HEK293 (cell line): Measurements from ENCODE around the gene GRIPAP1.
A peak's percentile ranks its signal among the peaks of the same experiment; 100 is the strongest.

Source experiments
- GLI4 ChIP-seq: fragments of 450-650 bp; formaldehyde crosslinking; IDR thresholded peaks from 2 replicates; pipeline ENCODE4 v1.5.1; 2016; ENCODE audit warnings: missing biosample characterization, missing genetic modification characterization
- GLIS1 ChIP-seq: fragments of 450-650 bp; formaldehyde crosslinking; IDR thresholded peaks from 2 replicates; pipeline ENCODE4 v1.5.1; 2016; ENCODE audit warnings: missing biosample characterization, missing genetic modification characterization
- GLIS2 ChIP-seq: fragments of 450-650 bp; formaldehyde crosslinking; IDR thresholded peaks from 2 replicates; pipeline ENCODE4 v1.5.1; 2016; ENCODE audit warnings: missing biosample characterization, missing genetic modification characterization
- HOXC10 ChIP-seq: sonication (generic); formaldehyde crosslinking; IDR thresholded peaks from 2 replicates; pipeline ENCODE4 v1.8.1; 2023; ENCODE audit warnings: mild to moderate bottlenecking, missing genetic modification reagents
- KLF10 ChIP-seq: fragments of 450-650 bp; IDR thresholded peaks from 2 replicates; pipeline ENCODE4 v1.5.1; 2018; ENCODE audit warnings: missing biosample characterization, mild to moderate bottlenecking, missing genetic modification characterization
- KLF17 ChIP-seq: fragments of 450-650 bp; formaldehyde crosslinking; IDR thresholded peaks from 2 replicates; pipeline ENCODE4 v1.5.1; 2016; ENCODE audit warnings: missing biosample characterization, missing genetic modification characterization
- OSR2 ChIP-seq: fragments of 450-650 bp; formaldehyde crosslinking; IDR thresholded peaks from 2 replicates; pipeline ENCODE4 v1.5.1; 2016; ENCODE audit warnings: missing biosample characterization, missing genetic modification characterization
- PRDM1 ChIP-seq: fragments of 450-650 bp; formaldehyde crosslinking; IDR thresholded peaks from 2 replicates; pipeline ENCODE4; 2016; ENCODE audit warnings: missing biosample characterization, missing genetic modification characterization
- SCRT1 ChIP-seq: fragments of 450-650 bp; formaldehyde crosslinking; IDR thresholded peaks from 2 replicates; pipeline ENCODE4 v1.5.1; 2016; ENCODE audit warnings: missing biosample characterization, missing genetic modification characterization, borderline replicate concordance
- SP2 ChIP-seq: fragments of 450-650 bp; formaldehyde crosslinking; IDR thresholded peaks from 2 replicates; pipeline ENCODE4 v1.5.1; 2016; ENCODE audit warnings: missing biosample characterization, missing genetic modification characterization
- SP3 ChIP-seq: fragments of 450-650 bp; formaldehyde crosslinking; IDR thresholded peaks from 2 replicates; pipeline ENCODE4 v1.5.1; 2016; ENCODE audit warnings: missing biosample characterization, missing genetic modification characterization
- WT1 ChIP-seq: fragments of 450-650 bp; formaldehyde crosslinking; IDR thresholded peaks from 2 replicates; pipeline ENCODE4 v1.5.1; 2016; ENCODE audit warnings: missing biosample characterization, missing genetic modification characterization
- ZBTB48 ChIP-seq: fragments of 450-650 bp; formaldehyde crosslinking; IDR thresholded peaks from 2 replicates; pipeline ENCODE4 v1.5.1; 2016; ENCODE audit warnings: missing biosample characterization, missing genetic modification characterization
- ZFHX2 ChIP-seq: fragments of 450-650 bp; formaldehyde crosslinking; conservative IDR thresholded peaks from 2 replicates; pipeline ENCODE4 v1.5.1; 2016; ENCODE audit warnings: missing biosample characterization, missing genetic modification characterization
- ZFP3 ChIP-seq: fragments of 450-650 bp; formaldehyde crosslinking; IDR thresholded peaks from 2 replicates; pipeline ENCODE4 v1.5.1; 2016; ENCODE audit warnings: low read depth, missing biosample characterization, missing genetic modification characterization
- ZNF112 ChIP-seq: fragments of 450-650 bp; formaldehyde crosslinking; IDR thresholded peaks from 2 replicates; pipeline ENCODE4 v1.5.0; 2017; ENCODE audit warnings: missing biosample characterization, missing genetic modification characterization
- ZNF146 ChIP-seq: fragments of 450-650 bp; formaldehyde crosslinking; IDR thresholded peaks from 2 replicates; pipeline ENCODE4 v1.5.1; 2016; ENCODE audit warnings: missing biosample characterization, missing genetic modification characterization
- ZNF23 ChIP-seq: fragments of 450-650 bp; formaldehyde crosslinking; IDR thresholded peaks from 2 replicates; pipeline ENCODE4 v1.5.1; 2016; ENCODE audit warnings: missing biosample characterization, missing genetic modification characterization, borderline replicate concordance
- ZNF335 ChIP-seq: fragments of 450-650 bp; formaldehyde crosslinking; conservative IDR thresholded peaks from 2 replicates; pipeline ENCODE4 v1.5.1; 2016; ENCODE audit warnings: missing biosample characterization, missing genetic modification characterization
- ZNF37A ChIP-seq: fragments of 450-650 bp; IDR thresholded peaks from 2 replicates; pipeline ENCODE4 v1.5.1; 2018; ENCODE audit warnings: missing biosample characterization, missing genetic modification characterization
- ZNF394 ChIP-seq: fragments of 450-650 bp; formaldehyde crosslinking; IDR thresholded peaks from 2 replicates; pipeline ENCODE4 v1.5.1; 2016; ENCODE audit warnings: missing biosample characterization, missing genetic modification characterization, mild to moderate bottlenecking, moderate library complexity, borderline replicate concordance
- ZNF433 ChIP-seq: fragments of 450-650 bp; formaldehyde crosslinking; IDR thresholded peaks from 2 replicates; pipeline ENCODE4 v1.5.1; 2016; ENCODE audit warnings: missing biosample characterization, missing genetic modification characterization, low read depth
- ZNF501 ChIP-seq: fragments of 450-650 bp; formaldehyde crosslinking; IDR thresholded peaks from 2 replicates; pipeline ENCODE4 v1.5.1; 2016; ENCODE audit warnings: missing biosample characterization, missing genetic modification characterization
- ZNF561 ChIP-seq: fragments of 450-650 bp; IDR thresholded peaks from 2 replicates; pipeline ENCODE4 v1.5.1; 2018; ENCODE audit warnings: missing biosample characterization, missing genetic modification characterization, borderline replicate concordance
- ZNF624 ChIP-seq: fragments of 450-650 bp; formaldehyde crosslinking; IDR thresholded peaks from 2 replicates; pipeline ENCODE4 v1.5.1; 2017; ENCODE audit warnings: missing biosample characterization, missing genetic modification characterization
- ZNF677 ChIP-seq: fragments of 450-650 bp; IDR thresholded peaks from 2 replicates; pipeline ENCODE4 v1.5.0; 2018; ENCODE audit warnings: missing biosample characterization, mild to moderate bottlenecking, missing genetic modification characterization, moderate library complexity
- ZNF692 ChIP-seq: fragments of 450-650 bp; formaldehyde crosslinking; IDR thresholded peaks from 2 replicates; pipeline ENCODE4 v1.5.1; 2016; ENCODE audit warnings: missing biosample characterization, missing genetic modification characterization
- ZNF701 ChIP-seq: fragments of 450-650 bp; formaldehyde crosslinking; IDR thresholded peaks from 2 replicates; pipeline ENCODE4 v1.5.1; 2016; ENCODE audit warnings: missing biosample characterization, missing genetic modification characterization
- ZXDB ChIP-seq: fragments of 450-650 bp; formaldehyde crosslinking; IDR thresholded peaks from 2 replicates; pipeline ENCODE4 v1.5.1; 2016; ENCODE audit warnings: missing biosample characterization, missing genetic modification characterization
- TF ChIP-seq, protein P1 (sequence below): fragments of 450-650 bp; formaldehyde crosslinking; IDR thresholded peaks from 2 replicates; pipeline ENCODE4 v1.5.1; 2017; ENCODE audit warnings: missing biosample characterization, missing genetic modification characterization
- TF ChIP-seq, protein P2 (sequence below): fragments of 450-650 bp; formaldehyde crosslinking; IDR thresholded peaks from 2 replicates; pipeline ENCODE4 v1.5.1; 2017; ENCODE audit warnings: missing biosample characterization, missing genetic modification characterization
- TF ChIP-seq, protein P3 (sequence below): fragments of 450-650 bp; formaldehyde crosslinking; IDR thresholded peaks from 2 replicates; pipeline ENCODE4 v1.5.1; 2017; ENCODE audit warnings: missing biosample characterization, missing genetic modification characterization

Gene GRIPAP1

DNA sequence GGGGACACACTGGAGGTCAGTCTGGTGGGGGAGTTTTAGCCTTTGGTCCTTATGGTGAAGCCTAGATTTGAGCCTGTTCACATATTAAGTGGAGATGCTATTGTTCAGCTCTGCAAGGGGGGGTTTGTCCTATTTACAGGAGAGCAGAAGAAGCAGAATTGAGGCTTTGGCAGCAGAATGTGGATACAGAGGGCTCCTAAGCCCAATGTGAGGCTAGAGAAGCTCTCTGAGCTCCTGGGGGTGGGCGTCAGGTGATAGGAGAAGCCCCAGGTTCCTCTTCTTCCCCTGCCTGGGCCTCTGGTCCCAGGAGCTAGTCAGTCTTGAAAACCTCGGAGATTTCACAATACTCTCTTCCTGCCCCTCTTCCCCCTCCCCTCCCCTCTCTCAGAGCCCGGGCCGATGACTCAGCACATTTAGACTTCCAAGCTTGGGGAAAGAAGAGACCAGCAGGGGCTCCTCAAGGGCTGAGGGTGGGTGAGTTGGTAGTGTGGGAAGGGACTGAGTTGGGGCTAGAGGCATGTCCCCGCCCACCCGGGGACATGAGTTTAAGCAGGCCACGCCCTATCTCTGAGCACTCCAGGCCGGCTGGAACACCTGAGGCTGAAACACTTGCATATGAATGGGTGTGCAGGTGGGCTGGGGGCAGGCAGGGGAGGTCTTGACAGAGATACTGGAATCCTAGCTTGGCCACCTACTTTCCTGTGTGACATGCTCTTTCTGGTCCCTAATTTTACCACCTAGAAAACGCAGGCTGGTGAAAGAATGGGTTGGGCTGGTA, 37.7 kb upstream of the GRIPAP1 start (continued):
- TF ChIP-seq KLF17 (tag by site-specific recombination) (peak; percentile 30; the same call in 1 of the 2 replicates), GLI4 (no peak), ZNF692 (tag by site-specific recombination) (peak; percentile 23; the same call in 1 of the 2 replicates), ZNF561 (tag by site-specific recombination) (no peak), ZNF146 (no peak), GLIS1 (tag by site-specific recombination) (0 out of 2 replicates have a peak, but pooled peaks have one; percentile 3), OSR2 (tag by site-specific recombination) (no peak), ZNF433 (tag by site-specific recombination) (no peak), GLIS2 (tag by site-specific recombination) (peak; percentile 65), ZNF501 (no peak), ZBTB48 (tag by site-specific recombination) (peak; percentile 83), HOXC10 (CRISPR knock-in tag) (no peak), WT1 (no peak), ZNF701 (tag by site-specific recombination) (no peak), KLF10 (peak; percentile 57; the same call in 1 of the 2 replicates), ZNF394 (tag by site-specific recombination) (no peak), ZXDB (tag by site-specific recombination) (peak; percentile 90), ZNF677 (tag by site-specific recombination) (no peak), ZNF112 (tag by site-specific recombination) (no peak), SP3 (tag by site-specific recombination) (peak; percentile 64; the same call in 1 of the 2 replicates), ZNF335 (tag by site-specific recombination) (0 out of 2 replicates have a peak, but pooled peaks have one; percentile 37), ZNF37A (tag by site-specific recombination) (no peak), SCRT1 (tag by site-specific recombination) (no peak), SP2 (tag by site-specific recombination) (peak; percentile 62), ZFP3 (tag by site-specific recombination) (no peak), PRDM1 (no peak), ZFHX2 (tag by site-specific recombination) (peak; percentile 81), ZNF23 (tag by site-specific recombination) (no peak), ZNF624 (tag by site-specific recombination) (no peak)
- TF ChIP-seq, protein P1, sequence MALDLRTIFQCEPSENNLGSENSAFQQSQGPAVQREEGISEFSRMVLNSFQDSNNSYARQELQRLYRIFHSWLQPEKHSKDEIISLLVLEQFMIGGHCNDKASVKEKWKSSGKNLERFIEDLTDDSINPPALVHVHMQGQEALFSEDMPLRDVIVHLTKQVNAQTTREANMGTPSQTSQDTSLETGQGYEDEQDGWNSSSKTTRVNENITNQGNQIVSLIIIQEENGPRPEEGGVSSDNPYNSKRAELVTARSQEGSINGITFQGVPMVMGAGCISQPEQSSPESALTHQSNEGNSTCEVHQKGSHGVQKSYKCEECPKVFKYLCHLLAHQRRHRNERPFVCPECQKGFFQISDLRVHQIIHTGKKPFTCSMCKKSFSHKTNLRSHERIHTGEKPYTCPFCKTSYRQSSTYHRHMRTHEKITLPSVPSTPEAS = no peak
- TF ChIP-seq, protein P2, sequence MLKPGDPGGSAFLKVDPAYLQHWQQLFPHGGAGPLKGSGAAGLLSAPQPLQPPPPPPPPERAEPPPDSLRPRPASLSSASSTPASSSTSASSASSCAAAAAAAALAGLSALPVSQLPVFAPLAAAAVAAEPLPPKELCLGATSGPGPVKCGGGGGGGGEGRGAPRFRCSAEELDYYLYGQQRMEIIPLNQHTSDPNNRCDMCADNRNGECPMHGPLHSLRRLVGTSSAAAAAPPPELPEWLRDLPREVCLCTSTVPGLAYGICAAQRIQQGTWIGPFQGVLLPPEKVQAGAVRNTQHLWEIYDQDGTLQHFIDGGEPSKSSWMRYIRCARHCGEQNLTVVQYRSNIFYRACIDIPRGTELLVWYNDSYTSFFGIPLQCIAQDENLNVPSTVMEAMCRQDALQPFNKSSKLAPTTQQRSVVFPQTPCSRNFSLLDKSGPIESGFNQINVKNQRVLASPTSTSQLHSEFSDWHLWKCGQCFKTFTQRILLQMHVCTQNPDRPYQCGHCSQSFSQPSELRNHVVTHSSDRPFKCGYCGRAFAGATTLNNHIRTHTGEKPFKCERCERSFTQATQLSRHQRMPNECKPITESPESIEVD = no peak
- TF ChIP-seq, protein P3, sequence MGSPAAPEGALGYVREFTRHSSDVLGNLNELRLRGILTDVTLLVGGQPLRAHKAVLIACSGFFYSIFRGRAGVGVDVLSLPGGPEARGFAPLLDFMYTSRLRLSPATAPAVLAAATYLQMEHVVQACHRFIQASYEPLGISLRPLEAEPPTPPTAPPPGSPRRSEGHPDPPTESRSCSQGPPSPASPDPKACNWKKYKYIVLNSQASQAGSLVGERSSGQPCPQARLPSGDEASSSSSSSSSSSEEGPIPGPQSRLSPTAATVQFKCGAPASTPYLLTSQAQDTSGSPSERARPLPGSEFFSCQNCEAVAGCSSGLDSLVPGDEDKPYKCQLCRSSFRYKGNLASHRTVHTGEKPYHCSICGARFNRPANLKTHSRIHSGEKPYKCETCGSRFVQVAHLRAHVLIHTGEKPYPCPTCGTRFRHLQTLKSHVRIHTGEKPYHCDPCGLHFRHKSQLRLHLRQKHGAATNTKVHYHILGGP (tag by site-specific recombination) = no peak
